ENCODE results near the gene PSTPIP2. TPM values are rescaled to one million over a fixed set of nuclear protein-coding genes. Genes with fewer than 3 reads are reported as not detected.

PSTPIP2 gene
- total RNA-seq, 1 experiment from 2014 or later: not detected

- Histone ChIP-seq H3K4me1 (replicated peaks; ENCODE audit: insufficient read depth) (no peaks in the 10 kb centered on the region), H3K79me2 (ENCODE audit: low read depth) (no peaks in the 10 kb centered on the region), H4K20me1 (ENCODE audit: insufficient read depth) (no peaks in the 10 kb centered on the region), H3K27me3 (ENCODE audit: insufficient read depth, low read depth) (no peaks in the 10 kb centered on the region), H3K9me3 (ENCODE audit: insufficient read depth, low read depth) (0 out of 2 replicates have a peak, but pooled peaks cover 5% of the 10 kb centered on the region), H3K4me2 (no peak overlapping the region), H3K27ac (no peak overlapping the region), H3F3A (ENCODE audit: insufficient read depth, low read depth) (no peaks in the 10 kb centered on the region), H3K4me3 (no peak overlapping the region), H3K36me3 (ENCODE audit: low read depth) (no peaks in the 10 kb centered on the region), H2AFZ (no peak overlapping the region), H3K9me2 (ENCODE audit: insufficient read depth) (no peaks in the 10 kb centered on the region; the same call in 1 of the 2 replicates)
- ChIA-PET CTCF (no interaction called here), POLR2A (ENCODE audit: unreplicated experiment) (no interaction called here)
- no TSS peak for BruUV-seq (replicated peaks)
- DNase-seq: no peak
- TF ChIP-seq EZH2 (IDR thresholded peaks at IDR 0.05; ENCODE audit: low read depth): no peak
- TF ChIP-seq, protein P1, sequence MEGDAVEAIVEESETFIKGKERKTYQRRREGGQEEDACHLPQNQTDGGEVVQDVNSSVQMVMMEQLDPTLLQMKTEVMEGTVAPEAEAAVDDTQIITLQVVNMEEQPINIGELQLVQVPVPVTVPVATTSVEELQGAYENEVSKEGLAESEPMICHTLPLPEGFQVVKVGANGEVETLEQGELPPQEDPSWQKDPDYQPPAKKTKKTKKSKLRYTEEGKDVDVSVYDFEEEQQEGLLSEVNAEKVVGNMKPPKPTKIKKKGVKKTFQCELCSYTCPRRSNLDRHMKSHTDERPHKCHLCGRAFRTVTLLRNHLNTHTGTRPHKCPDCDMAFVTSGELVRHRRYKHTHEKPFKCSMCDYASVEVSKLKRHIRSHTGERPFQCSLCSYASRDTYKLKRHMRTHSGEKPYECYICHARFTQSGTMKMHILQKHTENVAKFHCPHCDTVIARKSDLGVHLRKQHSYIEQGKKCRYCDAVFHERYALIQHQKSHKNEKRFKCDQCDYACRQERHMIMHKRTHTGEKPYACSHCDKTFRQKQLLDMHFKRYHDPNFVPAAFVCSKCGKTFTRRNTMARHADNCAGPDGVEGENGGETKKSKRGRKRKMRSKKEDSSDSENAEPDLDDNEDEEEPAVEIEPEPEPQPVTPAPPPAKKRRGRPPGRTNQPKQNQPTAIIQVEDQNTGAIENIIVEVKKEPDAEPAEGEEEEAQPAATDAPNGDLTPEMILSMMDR (conservative IDR thresholded peaks at IDR 0.05): no peak
- intact Hi-C loops (cut with micrococcal nuclease; ENCODE audit: unreplicated experiment): no loop called here
These were observed 70.2 kb downstream of the PSTPIP2 start for GRCh38 chr18:46001892-46002291.

DNA sequence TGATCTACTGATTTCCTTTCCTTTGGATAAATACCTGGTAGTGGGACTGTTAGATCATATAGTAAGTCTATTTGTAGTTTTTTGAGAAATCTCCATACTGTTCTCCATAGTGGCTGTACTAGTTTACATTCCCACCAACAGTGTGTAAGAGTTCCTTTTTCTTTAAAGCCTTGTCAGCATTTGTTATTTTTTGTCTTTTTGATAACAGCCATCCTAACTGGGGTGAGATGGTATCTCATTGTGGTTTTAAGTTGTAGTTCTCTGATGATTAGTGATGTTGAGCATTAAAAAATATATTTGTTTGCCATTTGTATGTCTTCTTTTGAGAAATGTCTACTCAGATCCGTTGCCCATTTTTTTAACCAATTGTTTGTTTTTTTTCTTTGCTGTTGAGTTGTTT, 71.0 kb downstream of the PSTPIP2 start:
- BruUV-seq (replicated peaks): no TSS peak
- CTCF ChIA-PET: no interaction called here
- intact Hi-C loops (cut with micrococcal nuclease; ENCODE audit: unreplicated experiment): no loop called here

GRCh38 chr18:45999536-45999935, 72.5 kb downstream of the PSTPIP2 start:
- Histone ChIP-seq H3K79me2 (ENCODE audit: low read depth) (no peaks in the 10 kb centered on the region), H3F3A (ENCODE audit: insufficient read depth, low read depth) (no peaks in the 10 kb centered on the region), H3K9me3 (ENCODE audit: insufficient read depth, low read depth) (0 out of 2 replicates have a peak, but pooled peaks cover 5% of the 10 kb centered on the region), H3K27me3 (ENCODE audit: insufficient read depth, low read depth) (no peaks in the 10 kb centered on the region), H3K36me3 (ENCODE audit: low read depth) (no peaks in the 10 kb centered on the region), H3K4me2 (no peak overlapping the region), H3K9me2 (ENCODE audit: insufficient read depth) (no peaks in the 10 kb centered on the region; the same call in 1 of the 2 replicates), H3K4me1 (replicated peaks; ENCODE audit: insufficient read depth) (no peaks in the 10 kb centered on the region), H3K27ac (no peak overlapping the region), H3K4me3 (no peak overlapping the region), H2AFZ (no peak overlapping the region), H4K20me1 (ENCODE audit: insufficient read depth) (no peaks in the 10 kb centered on the region)
- intact Hi-C loops (cut with micrococcal nuclease; ENCODE audit: unreplicated experiment): no loop called here
- POLR2A ChIA-PET (ENCODE audit: unreplicated experiment): no interaction called here
- BruUV-seq (replicated peaks): no TSS peak
- DNase-seq: no peak
- no peak for TF ChIP-seq EZH2 (IDR thresholded peaks at IDR 0.05; ENCODE audit: low read depth)
- TF ChIP-seq, protein P1 (conservative IDR thresholded peaks at IDR 0.05): no peak
- CTCF ChIA-PET: no interaction called here

More for the DNA sequence above, 71.0 kb downstream of the PSTPIP2 start:
- Histone ChIP-seq H2AFZ (no peak overlapping the region), H3K79me2 (ENCODE audit: low read depth) (no peaks in the 10 kb centered on the region), H3K27ac (no peak overlapping the region), H3K36me3 (ENCODE audit: low read depth) (no peaks in the 10 kb centered on the region), H3K4me3 (no peak overlapping the region), H3K4me1 (replicated peaks; ENCODE audit: insufficient read depth) (no peaks in the 10 kb centered on the region), H3K4me2 (no peak overlapping the region), H3K9me3 (ENCODE audit: insufficient read depth, low read depth) (0 out of 2 replicates have a peak, but pooled peaks cover 5% of the 10 kb centered on the region), H3F3A (ENCODE audit: insufficient read depth, low read depth) (no peaks in the 10 kb centered on the region), H3K9me2 (ENCODE audit: insufficient read depth) (no peaks in the 10 kb centered on the region; the same call in 1 of the 2 replicates), H4K20me1 (ENCODE audit: insufficient read depth) (no peaks in the 10 kb centered on the region), H3K27me3 (ENCODE audit: insufficient read depth, low read depth) (no peaks in the 10 kb centered on the region)
- POLR2A ChIA-PET (ENCODE audit: unreplicated experiment): no interaction called here
- TF ChIP-seq, protein P1 (conservative IDR thresholded peaks at IDR 0.05): no peak
- no peak for TF ChIP-seq EZH2 (IDR thresholded peaks at IDR 0.05; ENCODE audit: low read depth)
- no peak for DNase-seq

Data from PC-9 (cell line).